ENCODE results near the gene RNASE12. TPM values are rescaled to one million over a fixed set of nuclear protein-coding genes. Genes with fewer than 3 reads are reported as not detected.
A peak's percentile ranks its signal among the peaks of the same experiment; 100 is the strongest.

RNASE12 gene
- total and polyA plus RNA-seq, 9 of the 15 experiments (the other 6 are each of a cell fraction or from before 2014, with no cell fraction given): 0.24 TPM; not detected in 8

DNA sequence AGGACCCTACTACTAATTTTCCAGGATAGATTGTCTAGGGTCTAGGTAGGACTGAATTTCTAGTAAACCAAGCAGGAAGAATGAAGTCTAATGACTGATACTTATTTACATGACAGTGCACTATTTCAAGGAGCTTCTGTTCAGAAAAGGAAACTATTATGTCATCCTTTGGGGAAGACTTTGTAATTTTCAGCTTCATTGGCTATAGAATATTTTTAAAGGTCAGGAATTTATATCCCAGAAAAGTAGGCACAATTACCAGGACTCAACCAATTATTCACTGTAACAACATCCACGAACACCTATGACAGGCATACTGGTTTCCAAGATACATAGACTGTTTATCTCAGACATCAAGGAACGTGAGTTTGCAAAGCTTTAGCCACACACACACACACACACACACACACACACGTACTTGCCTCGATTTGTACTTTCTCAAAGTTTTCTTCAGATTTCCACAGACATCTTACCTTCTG is 27.1 kb upstream of the RNASE12 start (continued):
- peak; percentile 75 for TF ChIP-seq ATF3 (IDR thresholded peaks at IDR 0.05)
- TF ChIP-seq ATF3 (CRISPR knock-in tag; conservative IDR thresholded peaks at IDR 0.05): no peak
- TF ChIP-seq SREBF2 (CRISPR knock-in tag; IDR thresholded peaks at IDR 0.05): no peak
- TF ChIP-seq ZNF57 (CRISPR knock-in tag; IDR thresholded peaks at IDR 0.05): no peak
- no peak for TF ChIP-seq CHD4 (IDR thresholded peaks at IDR 0.05; ENCODE audit: insufficient read depth, insufficient replicate concordance, low read depth, low read length, poor library complexity, severe bottlenecking)
- TF ChIP-seq MXI1 (IDR thresholded peaks at IDR 0.05; ENCODE audit: low read depth, low read length): no peak
- TF ChIP-seq MEF2A (IDR thresholded peaks at IDR 0.05; ENCODE audit: control insufficient read depth, low read depth, low read length): no peak
- no peak for TF ChIP-seq ZNF583 (CRISPR knock-in tag; IDR thresholded peaks at IDR 0.05)
- no peak for TF ChIP-seq CBX3 (IDR thresholded peaks at IDR 0.05; ENCODE audit: borderline replicate concordance in 1 of 2, low read length in 2 of 2)
- TF ChIP-seq RFX5 (IDR thresholded peaks at IDR 0.05; ENCODE audit: low read depth, low read length): no peak
- TF ChIP-seq ZNF518B (CRISPR knock-in tag; IDR thresholded peaks at IDR 0.05): no peak
- no peak for TF ChIP-seq RBBP5 (IDR thresholded peaks at IDR 0.05; ENCODE audit: borderline replicate concordance, insufficient read depth, low read length, poor library complexity, severe bottlenecking)
- TF ChIP-seq GTF2F1 (IDR thresholded peaks at IDR 0.05; ENCODE audit: low read depth, low read length): no peak
- TF ChIP-seq ZNF589 (CRISPR knock-in tag; IDR thresholded peaks at IDR 0.05; ENCODE audit: low read depth): no peak
- no peak for TF ChIP-seq HDAC8 (tag; IDR thresholded peaks at IDR 0.05)
- TF ChIP-seq, protein P1, sequence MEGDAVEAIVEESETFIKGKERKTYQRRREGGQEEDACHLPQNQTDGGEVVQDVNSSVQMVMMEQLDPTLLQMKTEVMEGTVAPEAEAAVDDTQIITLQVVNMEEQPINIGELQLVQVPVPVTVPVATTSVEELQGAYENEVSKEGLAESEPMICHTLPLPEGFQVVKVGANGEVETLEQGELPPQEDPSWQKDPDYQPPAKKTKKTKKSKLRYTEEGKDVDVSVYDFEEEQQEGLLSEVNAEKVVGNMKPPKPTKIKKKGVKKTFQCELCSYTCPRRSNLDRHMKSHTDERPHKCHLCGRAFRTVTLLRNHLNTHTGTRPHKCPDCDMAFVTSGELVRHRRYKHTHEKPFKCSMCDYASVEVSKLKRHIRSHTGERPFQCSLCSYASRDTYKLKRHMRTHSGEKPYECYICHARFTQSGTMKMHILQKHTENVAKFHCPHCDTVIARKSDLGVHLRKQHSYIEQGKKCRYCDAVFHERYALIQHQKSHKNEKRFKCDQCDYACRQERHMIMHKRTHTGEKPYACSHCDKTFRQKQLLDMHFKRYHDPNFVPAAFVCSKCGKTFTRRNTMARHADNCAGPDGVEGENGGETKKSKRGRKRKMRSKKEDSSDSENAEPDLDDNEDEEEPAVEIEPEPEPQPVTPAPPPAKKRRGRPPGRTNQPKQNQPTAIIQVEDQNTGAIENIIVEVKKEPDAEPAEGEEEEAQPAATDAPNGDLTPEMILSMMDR (IDR thresholded peaks at IDR 0.05 in 2 of 3, conservative IDR thresholded peaks at IDR 0.05 in 1 of 3; ENCODE audit: insufficient read depth in 2 of 3, low read depth in 1 of 3, low read length in 3 of 3): no peak
- peak; percentile 52 for TF ChIP-seq MAFF (IDR thresholded peaks at IDR 0.05; ENCODE audit: low read length)
- no peak for TF ChIP-seq ZNF146 (CRISPR knock-in tag; IDR thresholded peaks at IDR 0.05; ENCODE audit: unreplicated experiment)
- TF ChIP-seq, protein P2, sequence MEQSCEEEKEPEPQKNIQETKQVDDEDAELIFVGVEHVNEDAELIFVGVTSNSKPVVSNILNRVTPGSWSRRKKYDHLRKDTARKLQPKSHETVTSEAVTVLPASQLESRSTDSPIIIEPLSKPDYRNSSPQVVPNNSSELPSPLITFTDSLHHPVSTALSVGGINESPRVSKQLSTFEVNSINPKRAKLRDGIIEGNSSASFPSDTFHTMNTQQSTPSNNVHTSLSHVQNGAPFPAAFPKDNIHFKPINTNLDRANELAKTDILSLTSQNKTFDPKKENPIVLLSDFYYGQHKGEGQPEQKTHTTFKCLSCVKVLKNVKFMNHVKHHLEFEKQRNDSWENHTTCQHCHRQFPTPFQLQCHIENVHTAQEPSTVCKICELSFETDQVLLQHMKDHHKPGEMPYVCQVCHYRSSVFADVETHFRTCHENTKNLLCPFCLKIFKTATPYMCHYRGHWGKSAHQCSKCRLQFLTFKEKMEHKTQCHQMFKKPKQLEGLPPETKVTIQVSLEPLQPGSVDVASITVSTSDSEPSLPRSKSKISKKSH (CRISPR knock-in tag; IDR thresholded peaks at IDR 0.05): no peak
- no peak for TF ChIP-seq TSC22D4 (tag; IDR thresholded peaks at IDR 0.05)

Measured in K562 (cell line).